ENCODE measurements around the gene XG.
"Not testable (repeated sequence)": the region's sequence is repeated elsewhere in the genome, so short reads cannot be mapped to it uniquely, and the experiment has no call there.

Gene XG

GRCh38 chrX:2781698-2782097 lies 29.9 kb downstream of the XG start:
- no peak for DNase-seq

- no peak for DNase-seq
These were observed 30.3 kb downstream of the XG start for GRCh38 chrX:2782171-2782570.

- DNase-seq = no peak
These were observed 30.9 kb downstream of the XG start for GRCh38 chrX:2782778-2783177.

- no peak for DNase-seq
These were observed 32.2 kb downstream of the XG start for GRCh38 chrX:2784026-2784425.

- DNase-seq = no peak
These were observed 33.7 kb downstream of the XG start for GRCh38 chrX:2785538-2785937.

GRCh38 chrX:2788980-2789379 lies 37.1 kb downstream of the XG start:
- peak; percentile 28 for DNase-seq

- no peak for DNase-seq
These were observed 37.7 kb downstream of the XG start for GRCh38 chrX:2789569-2789968.

GRCh38 chrX:2793752-2794151 lies 41.9 kb downstream of the XG start:
- DNase-seq = no peak

- DNase-seq = no peak
These were observed 42.5 kb downstream of the XG start for GRCh38 chrX:2794336-2794735.

GRCh38 chrX:2796808-2797207 lies 45.0 kb downstream of the XG start:
- peak; percentile 5 for DNase-seq

- DNase-seq = no peak
These were observed 47.5 kb downstream of the XG start for GRCh38 chrX:2799369-2799768.

- not testable (repeated sequence) for DNase-seq
These were observed 48.1 kb downstream of the XG start for GRCh38 chrX:2799980-2800379.

GRCh38 chrX:2801223-2801622 lies 49.4 kb downstream of the XG start:
- no peak for DNase-seq

GRCh38 chrX:2802376-2803090 lies 50.7 kb downstream of the XG start:
- not testable (repeated sequence) for DNase-seq

- not testable (repeated sequence) for DNase-seq
These were observed 51.6 kb downstream of the XG start for GRCh38 chrX:2803486-2803885.

- not testable (repeated sequence) for DNase-seq
These were observed 52.4 kb downstream of the XG start for GRCh38 chrX:2804106-2804843.

- not testable (repeated sequence) for DNase-seq
These were observed 53.0 kb downstream of the XG start for GRCh38 chrX:2804858-2805257.

- no peak for DNase-seq
These were observed 59.4 kb downstream of the XG start for GRCh38 chrX:2811271-2811670.

GRCh38 chrX:2812161-2812907 lies 60.5 kb downstream of the XG start:
- peak; percentile 41 for DNase-seq

- DNase-seq = no peak
These were observed 65.2 kb downstream of the XG start for GRCh38 chrX:2817036-2817435.

GRCh38 chrX:2819345-2820135 lies 67.7 kb downstream of the XG start:
- DNase-seq = peak; percentile 2

GRCh38 chrX:2820136-2820771 lies 68.4 kb downstream of the XG start:
- no peak for DNase-seq

All from suppressor macrophage treated with lipopolysaccharide for 4 hours (primary cell).